ENCODE data around the gene DLG2. TPM values are rescaled to one million over a fixed set of nuclear protein-coding genes. Genes with fewer than 3 reads are reported as not detected.
A peak's percentile ranks its signal among the peaks of the same experiment; 100 is the strongest.

Gene DLG2
- total RNA-seq, 1 experiment from 2014 or later = 12.1 TPM

DNA sequence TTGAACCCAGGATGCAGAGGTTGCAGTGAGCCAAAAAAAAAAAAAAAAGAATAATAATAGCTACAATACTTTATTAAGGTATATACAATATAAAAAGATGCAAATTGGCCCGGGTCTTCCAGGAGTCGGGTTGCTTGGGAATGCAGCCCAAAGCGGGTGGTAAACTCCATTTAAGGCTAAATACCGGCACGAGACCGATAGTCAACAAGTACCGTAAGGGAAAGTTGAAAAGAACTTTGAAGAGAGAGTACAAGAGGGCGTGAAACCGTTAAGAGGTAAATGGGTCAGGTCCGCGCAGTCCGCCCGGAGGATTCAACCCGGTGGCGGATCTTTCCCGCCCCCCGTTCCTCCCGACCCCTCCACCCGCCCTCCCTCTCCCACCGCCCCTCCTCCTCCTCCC lies 143.3 kb downstream of the DLG2 start:
- DNase-seq = no peak
- Histone ChIP-seq H3K4me1 (no peaks in the 10 kb centered on the region), H3K9me3 (replicated peaks) (0 out of 2 replicates have a peak, but pooled peaks cover 4% of the 10 kb centered on the region), H3K4me3 (no peak overlapping the region), H3K27me3 (no peaks in the 10 kb centered on the region), H3K27ac (no peak overlapping the region), H3K36me3 (no peaks in the 10 kb centered on the region)

DNA sequence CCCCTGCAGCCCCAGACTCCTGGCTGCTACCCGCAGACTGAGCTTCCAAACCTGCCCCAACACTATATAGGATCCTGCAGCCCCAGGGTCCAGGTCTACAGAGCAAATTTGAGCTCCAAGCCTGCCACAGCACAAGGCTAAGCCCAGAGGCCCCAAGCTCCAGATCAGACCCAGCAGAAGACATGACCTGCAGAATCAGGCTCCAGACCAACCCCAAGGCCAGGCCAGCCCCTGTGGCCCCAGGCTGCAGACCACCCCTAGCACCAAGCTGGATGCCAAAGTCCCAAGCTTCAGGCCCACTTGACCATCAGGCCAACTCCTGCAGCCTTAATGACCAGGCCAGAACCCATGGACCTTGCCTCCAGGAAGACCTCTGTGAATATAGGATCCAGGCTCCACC lies 145.3 kb downstream of the DLG2 start:
- Histone ChIP-seq H3K4me1 (no peaks in the 10 kb centered on the region), H3K36me3 (no peaks in the 10 kb centered on the region), H3K4me3 (no peak overlapping the region), H3K27ac (no peak overlapping the region), H3K27me3 (no peaks in the 10 kb centered on the region), H3K9me3 (replicated peaks) (no peaks in the 10 kb centered on the region)
- no peak for DNase-seq

DNA sequence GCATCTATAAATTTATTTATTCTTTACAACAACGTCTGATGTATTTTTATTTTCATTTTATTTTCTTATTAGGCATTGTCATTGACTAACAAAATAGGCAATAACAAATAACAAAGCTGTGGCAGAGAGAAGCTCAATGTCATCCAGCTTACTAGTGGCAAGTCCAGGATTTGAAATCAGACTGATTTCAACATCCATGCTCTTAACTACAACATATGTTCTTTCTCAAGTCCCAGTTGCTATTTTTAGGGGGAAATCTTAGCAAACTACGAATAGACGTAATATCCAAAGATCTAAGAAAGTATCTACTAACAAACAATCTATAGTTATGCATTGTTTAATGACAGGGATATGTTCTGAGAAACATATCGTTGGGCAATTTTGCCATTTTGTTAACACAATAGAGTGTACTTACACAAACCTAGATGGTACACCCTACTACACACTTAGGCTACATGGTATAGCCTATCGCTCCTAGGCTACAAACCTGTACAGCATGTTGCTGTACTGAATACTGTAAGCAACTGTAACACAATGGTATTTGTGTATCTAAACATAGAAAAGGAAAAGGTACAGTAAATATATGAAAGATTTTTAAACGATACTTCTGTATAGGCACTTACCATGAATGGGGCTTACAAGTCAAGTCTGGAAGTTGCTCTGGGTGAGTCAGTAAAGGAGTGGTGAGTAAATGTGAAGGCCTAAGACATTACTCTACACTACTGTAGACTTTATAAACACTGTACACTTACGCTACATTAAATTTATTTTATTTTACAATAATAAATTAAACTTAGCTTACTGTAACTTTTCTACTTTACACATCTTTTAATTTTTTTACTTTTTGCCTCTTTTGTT lies 151.3 kb downstream of the DLG2 start:
- no peak for DNase-seq
- no peaks in the 10 kb centered on the region for H3K27me3 ChIP-seq
- H3K36me3 ChIP-seq = no peaks in the 10 kb centered on the region
- H3K9me3 ChIP-seq (replicated peaks) = no peaks in the 10 kb centered on the region
- H3K4me3 ChIP-seq = no peak overlapping the region
- no peak overlapping the region for H3K27ac ChIP-seq
- H3K4me1 ChIP-seq = no peaks in the 10 kb centered on the region; the same call in 1 of the 2 replicates

DNA sequence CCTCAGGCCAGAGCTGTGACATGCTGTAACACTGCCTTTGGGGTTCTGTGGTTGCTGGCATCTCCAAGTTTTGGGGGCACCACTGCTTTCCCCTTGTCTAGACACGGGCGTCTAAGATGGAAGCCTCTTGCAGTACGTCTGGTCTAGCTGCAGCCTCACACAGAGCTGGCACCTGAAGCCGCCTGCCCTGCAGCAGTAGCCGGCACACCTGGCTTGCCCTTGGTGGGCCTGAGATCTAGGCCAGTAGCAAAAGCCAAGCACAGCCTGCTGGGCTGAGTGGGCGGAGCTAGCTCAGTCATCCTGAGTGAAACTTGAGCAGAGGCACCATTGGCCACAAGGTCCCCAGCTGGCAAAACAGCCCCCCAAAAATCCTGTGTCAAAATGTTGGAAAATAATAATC lies 154.2 kb downstream of the DLG2 start:
- H3K27me3 ChIP-seq = no peaks in the 10 kb centered on the region
- H3K4me3 ChIP-seq = no peak overlapping the region
- H3K27ac ChIP-seq = no peak overlapping the region
- DNase-seq = peak in 1 of 2 experiments; percentile 28
- H3K36me3 ChIP-seq = no peaks in the 10 kb centered on the region
- no peaks in the 10 kb centered on the region; the same call in 1 of the 2 replicates for H3K4me1 ChIP-seq
- H3K9me3 ChIP-seq (replicated peaks) = no peaks in the 10 kb centered on the region

DNA sequence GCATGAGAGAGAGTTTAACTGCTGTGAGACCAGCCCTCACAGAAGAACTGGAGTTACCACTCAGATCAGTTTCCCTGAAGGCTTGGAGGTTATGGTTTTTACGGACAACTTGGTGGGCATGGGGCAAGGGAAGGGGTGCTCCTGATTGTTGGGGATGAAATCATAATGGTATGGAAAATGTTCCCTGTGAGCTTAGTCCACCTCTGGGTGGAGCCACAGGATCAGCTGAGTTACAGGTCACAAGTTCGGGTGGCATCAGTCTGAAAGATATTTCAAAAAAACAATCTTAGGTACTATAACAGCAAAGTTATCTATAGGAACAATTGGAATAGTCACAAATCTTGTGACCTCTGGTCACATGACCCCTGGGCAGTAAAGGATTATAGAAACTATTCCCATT lies 162.9 kb downstream of the DLG2 start:
- Histone ChIP-seq H3K9me3 (replicated peaks) (peaks cover 5% of the 10 kb centered on the region; the same call in 1 of the 2 replicates), H3K36me3 (no peaks in the 10 kb centered on the region), H3K27me3 (no peaks in the 10 kb centered on the region), H3K4me1 (no peaks in the 10 kb centered on the region), H3K4me3 (no peak overlapping the region), H3K27ac (no peak overlapping the region)
- no peak for DNase-seq

DNA sequence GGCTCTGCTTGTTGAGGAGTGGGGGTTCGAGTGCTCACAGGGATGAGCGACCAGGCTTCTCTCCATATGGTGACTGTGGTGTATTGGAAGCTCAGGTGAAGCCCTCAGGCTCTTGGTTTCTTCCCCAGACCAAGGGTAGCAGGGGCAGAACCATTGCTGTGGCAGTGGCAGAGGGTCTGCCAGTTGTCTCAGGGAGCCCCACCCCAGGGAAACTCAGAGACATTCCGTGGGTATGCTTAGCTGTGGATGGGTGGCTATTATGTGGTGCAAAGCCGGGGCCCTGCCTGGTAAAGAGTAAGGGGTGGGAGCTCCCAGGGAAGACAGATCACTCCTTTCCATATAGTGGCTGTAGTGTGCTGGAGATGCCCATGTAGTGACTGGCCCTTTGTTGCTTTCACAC lies 167.8 kb downstream of the DLG2 start:
- no peak overlapping the region for H3K4me3 ChIP-seq
- no peak overlapping the region for H3K27ac ChIP-seq
- H3K36me3 ChIP-seq = no peaks in the 10 kb centered on the region
- no peaks in the 10 kb centered on the region for H3K27me3 ChIP-seq
- no peaks in the 10 kb centered on the region for H3K4me1 ChIP-seq
- H3K9me3 ChIP-seq (replicated peaks) = peaks cover 13% of the 10 kb centered on the region
- no peak for DNase-seq

DNA sequence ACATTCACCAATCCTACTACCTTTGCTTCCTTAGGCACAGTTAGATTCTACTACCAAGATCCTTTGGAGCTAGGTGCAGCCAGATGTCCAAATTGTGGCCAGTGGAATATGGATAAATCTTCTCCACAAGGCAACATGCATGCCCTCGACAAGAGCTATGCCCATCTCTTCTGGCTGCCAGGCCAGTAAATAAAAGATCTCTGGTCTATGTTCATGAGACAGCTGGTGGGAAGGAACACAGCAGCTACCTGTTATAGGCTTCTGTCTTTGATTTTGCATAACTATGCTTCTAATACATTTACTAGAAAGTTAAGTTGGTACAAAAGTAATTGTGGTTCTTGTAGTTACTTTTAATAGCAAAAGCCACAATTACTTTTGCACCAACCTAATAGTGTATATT lies 182.7 kb downstream of the DLG2 start:
- Histone ChIP-seq H3K27ac (no peak overlapping the region), H3K4me1 (peaks cover 3% of the 10 kb centered on the region; the same call in 1 of the 2 replicates), H3K36me3 (no peaks in the 10 kb centered on the region), H3K9me3 (replicated peaks) (no peaks in the 10 kb centered on the region), H3K4me3 (no peak overlapping the region), H3K27me3 (no peaks in the 10 kb centered on the region)
- no peak for DNase-seq

DNA sequence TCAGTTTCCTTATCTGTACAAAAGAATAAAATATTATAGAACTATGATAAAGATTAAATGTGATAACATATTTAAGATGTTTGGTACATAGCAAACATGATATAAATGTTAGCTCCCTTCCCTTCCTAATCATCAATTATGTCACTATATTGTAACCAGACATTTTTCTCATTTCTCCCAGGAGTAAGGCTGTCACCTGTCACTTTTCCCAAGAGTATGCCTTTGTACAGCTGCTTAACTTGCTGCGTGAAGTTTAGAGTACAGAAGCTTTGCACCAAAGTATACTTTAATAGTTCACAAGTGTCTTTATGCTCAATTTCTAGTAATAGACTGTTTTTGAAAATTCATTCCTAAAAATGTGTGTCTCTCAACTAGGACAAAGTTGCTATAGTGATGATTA lies 186.9 kb downstream of the DLG2 start:
- Histone ChIP-seq H3K4me1 (no peaks in the 10 kb centered on the region; the same call in 1 of the 2 replicates), H3K27ac (no peak overlapping the region), H3K9me3 (replicated peaks) (peaks cover 9% of the 10 kb centered on the region), H3K27me3 (no peaks in the 10 kb centered on the region), H3K4me3 (no peak overlapping the region), H3K36me3 (no peaks in the 10 kb centered on the region)
- no peak for DNase-seq

DNA sequence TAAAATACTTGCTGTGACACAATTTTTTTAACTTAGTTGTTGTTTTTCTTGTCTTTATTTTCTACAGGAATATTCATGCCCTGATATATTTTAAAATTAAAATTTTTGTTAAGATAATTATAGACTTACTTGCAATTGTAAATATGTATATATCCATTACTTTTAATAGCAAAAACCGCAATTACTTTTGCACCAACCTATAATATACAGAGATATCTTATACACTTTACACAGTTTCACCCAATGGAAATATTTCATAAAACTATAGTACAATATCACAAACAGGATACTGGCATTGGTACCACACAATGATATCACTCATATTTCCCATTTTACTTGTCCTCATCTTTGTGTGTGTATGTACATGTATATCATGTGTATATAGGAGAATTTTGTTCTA lies 188.8 kb downstream of the DLG2 start:
- no peaks in the 10 kb centered on the region for H3K27me3 ChIP-seq
- no peaks in the 10 kb centered on the region; the same call in 1 of the 2 replicates for H3K4me1 ChIP-seq
- no peak for DNase-seq
- no peak overlapping the region for H3K4me3 ChIP-seq
- no peak overlapping the region for H3K27ac ChIP-seq
- no peaks in the 10 kb centered on the region for H3K36me3 ChIP-seq
- H3K9me3 ChIP-seq (replicated peaks) = peaks cover 11% of the 10 kb centered on the region

DNA sequence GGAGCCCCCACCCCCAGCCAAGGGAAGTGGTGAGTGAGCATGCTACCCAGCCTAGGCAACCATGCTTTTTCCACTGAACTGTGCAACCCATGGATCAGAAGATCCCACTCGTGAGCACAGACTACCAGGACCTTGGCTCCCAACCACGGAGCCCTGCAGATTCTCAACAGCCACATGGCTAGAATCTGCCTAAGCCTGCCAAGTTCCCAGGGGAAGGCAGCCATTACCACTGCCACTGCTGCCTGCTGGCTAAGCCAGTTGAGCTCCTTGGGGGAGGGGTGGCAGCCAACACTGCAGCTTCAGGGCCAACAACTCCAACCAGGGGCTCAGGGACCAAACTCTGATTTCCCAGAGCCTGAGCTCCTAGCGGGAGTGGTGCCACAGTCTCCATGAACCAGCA lies 195.8 kb downstream of the DLG2 start:
- Histone ChIP-seq H3K36me3 (no peaks in the 10 kb centered on the region), H3K4me3 (no peak overlapping the region), H3K9me3 (replicated peaks) (peaks cover 16% of the 10 kb centered on the region), H3K27me3 (no peaks in the 10 kb centered on the region), H3K27ac (no peak overlapping the region), H3K4me1 (no peaks in the 10 kb centered on the region)
- DNase-seq = peak in 1 of 2 experiments; percentile 21

DNA sequence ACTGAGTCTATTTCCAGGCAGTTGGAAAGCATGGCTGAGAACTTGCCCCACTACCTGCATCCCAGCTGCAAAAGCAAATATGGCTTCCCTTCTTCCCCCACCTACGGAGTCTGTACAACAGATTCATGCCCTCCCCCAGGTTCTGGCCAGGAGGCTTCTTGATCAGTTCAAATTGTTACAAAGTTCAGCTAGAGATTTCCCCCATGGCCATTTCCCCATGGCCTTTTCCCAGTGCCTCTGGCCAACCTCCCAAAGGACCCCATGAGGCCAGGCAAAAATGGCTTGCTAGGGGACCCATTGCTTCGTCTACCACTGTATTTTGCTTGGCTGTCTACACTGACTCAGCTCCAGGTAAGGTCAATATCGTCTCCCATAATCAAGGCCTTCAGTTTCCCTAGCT lies 203.3 kb downstream of the DLG2 start:
- no peaks in the 10 kb centered on the region for H3K36me3 ChIP-seq
- peak overlapping the region; percentile 46 for H3K27ac ChIP-seq
- no peak overlapping the region for H3K4me3 ChIP-seq
- H3K4me1 ChIP-seq = peaks cover 18% of the 10 kb centered on the region
- no peaks in the 10 kb centered on the region for H3K27me3 ChIP-seq
- no peak for DNase-seq
- peaks cover 2% of the 10 kb centered on the region for H3K9me3 ChIP-seq (replicated peaks)

DNA sequence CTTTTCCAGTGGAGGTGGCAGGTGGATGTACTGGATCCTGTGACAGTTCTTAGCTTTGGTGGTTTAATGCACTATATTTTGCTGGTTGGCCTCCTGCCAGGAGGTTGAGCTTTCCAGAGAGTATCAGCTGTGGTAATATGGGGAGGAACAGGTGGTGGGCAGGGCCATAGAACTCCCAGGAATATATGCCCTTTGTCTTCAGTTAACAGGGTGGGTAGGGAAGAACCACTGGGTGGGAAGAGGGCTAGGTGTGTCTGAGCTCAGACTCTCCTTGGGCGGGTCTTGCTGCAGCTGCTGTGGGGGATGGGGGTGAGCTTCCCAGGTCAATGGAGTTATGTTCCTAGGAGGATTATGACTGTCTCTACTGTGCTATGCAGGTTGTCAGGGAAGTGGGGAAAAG lies 203.8 kb downstream of the DLG2 start:
- no peak overlapping the region for H3K4me3 ChIP-seq

DNA sequence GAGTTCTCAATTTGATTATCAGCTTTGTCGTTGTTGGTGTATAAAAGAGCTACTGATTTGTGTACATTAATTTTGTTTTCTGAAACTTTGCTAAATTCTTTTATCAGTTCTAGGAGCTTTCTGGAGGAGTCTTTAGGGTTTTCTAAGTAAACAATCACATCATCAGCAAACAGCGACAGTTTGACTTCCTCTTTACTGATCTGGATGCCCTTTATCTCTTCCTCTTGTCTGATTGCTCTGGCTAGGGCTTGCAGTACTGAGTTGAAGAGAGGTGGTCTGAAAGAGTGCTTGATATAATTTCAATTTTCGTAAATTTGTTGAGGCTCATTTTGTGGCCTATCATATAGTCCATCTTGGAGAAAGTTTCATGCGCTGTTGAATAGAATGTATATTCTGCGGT lies 213.0 kb downstream of the DLG2 start:
- H3K27me3 ChIP-seq = no peaks in the 10 kb centered on the region
- no peak for DNase-seq
- H3K27ac ChIP-seq = no peak overlapping the region
- peaks cover 7% of the 10 kb centered on the region; the same call in 1 of the 2 replicates for H3K9me3 ChIP-seq (replicated peaks)
- no peak overlapping the region for H3K4me3 ChIP-seq
- H3K36me3 ChIP-seq = no peaks in the 10 kb centered on the region
- H3K4me1 ChIP-seq = 0 out of 2 replicates have a peak, but pooled peaks cover 5% of the 10 kb centered on the region

More for the DNA sequence above, 203.8 kb downstream of the DLG2 start:
- Histone ChIP-seq H3K9me3 (replicated peaks) (peaks cover 7% of the 10 kb centered on the region), H3K4me1 (peaks cover 18% of the 10 kb centered on the region), H3K27me3 (no peaks in the 10 kb centered on the region), H3K36me3 (no peaks in the 10 kb centered on the region), H3K27ac (peak overlapping the region; percentile 46)
- DNase-seq = peak; percentile 91 to 98

DNA sequence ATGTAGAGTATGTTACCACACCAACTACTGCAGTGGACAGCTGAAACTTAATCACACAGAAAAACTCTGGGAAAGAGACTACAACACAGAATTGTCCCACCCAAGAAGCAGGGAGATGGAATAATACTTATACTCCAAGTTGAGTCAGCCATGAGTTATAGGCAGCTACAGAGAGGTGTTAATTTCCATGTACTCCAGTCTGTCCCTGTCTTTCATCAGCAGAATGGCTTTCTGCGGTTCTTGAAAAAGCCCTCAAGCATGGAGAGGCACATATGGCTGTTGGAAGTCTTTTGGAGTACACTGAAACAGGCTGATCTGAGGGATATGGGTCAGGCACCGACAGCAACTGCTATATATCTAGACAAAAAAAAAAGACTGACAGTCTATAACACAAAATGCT lies 219.5 kb downstream of the DLG2 start:
- no peaks in the 10 kb centered on the region for H3K27me3 ChIP-seq
- DNase-seq = peak; percentile 89 to 97
- H3K27ac ChIP-seq = peak overlapping the region; percentile 67
- peaks cover 24% of the 10 kb centered on the region for H3K4me1 ChIP-seq
- H3K36me3 ChIP-seq = no peaks in the 10 kb centered on the region
- H3K4me3 ChIP-seq = peak overlapping the region; percentile 1; the same call in 1 of the 2 replicates
- no peaks in the 10 kb centered on the region for H3K9me3 ChIP-seq (replicated peaks)

DNA sequence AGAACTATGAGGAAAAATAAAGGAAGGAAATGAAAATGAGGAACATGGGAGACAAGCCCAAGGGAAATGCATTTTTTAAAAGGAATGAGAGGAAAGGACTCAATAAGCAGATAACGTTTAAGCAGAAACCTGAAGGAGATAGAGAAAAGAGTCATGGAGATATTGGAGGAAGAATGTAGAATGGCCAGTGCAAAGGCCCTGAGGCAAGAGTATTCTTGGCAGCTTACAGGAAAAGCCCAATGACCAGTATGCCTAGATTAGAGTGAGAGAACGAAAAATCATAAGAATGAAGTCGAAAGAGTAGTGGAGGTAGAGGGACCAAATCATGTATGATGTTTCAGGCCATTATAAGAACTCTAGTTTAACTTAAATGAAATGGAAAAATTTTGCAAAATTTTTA lies 220.3 kb downstream of the DLG2 start:
- Histone ChIP-seq H3K27ac (peak overlapping the region; percentile 67), H3K4me1 (peaks cover 24% of the 10 kb centered on the region), H3K36me3 (no peaks in the 10 kb centered on the region), H3K9me3 (replicated peaks) (no peaks in the 10 kb centered on the region), H3K27me3 (no peaks in the 10 kb centered on the region), H3K4me3 (no peak overlapping the region)
- DNase-seq = no peak

DNA sequence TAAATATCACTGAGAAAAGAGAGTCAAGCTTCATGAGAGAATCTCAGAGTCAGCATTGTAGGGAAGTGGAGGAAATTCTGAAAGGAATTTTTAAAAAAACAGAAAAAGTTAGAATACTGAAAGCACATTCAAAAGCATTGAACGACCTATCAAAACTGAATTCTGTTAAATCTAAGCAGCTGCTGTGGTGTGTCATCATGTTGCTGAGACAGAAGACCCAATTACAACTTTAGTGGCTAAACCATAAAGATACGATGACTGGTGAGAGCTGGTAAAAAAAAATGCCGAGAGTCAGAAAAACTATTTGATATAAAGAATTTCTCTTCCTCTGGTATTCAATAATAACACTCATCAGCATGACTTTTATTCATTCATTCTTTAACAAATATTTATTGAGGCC lies 220.8 kb downstream of the DLG2 start:
- Histone ChIP-seq H3K9me3 (replicated peaks) (no peaks in the 10 kb centered on the region), H3K4me3 (no peak overlapping the region), H3K4me1 (peaks cover 24% of the 10 kb centered on the region), H3K27me3 (no peaks in the 10 kb centered on the region), H3K27ac (peak overlapping the region; percentile 67), H3K36me3 (no peaks in the 10 kb centered on the region)
- DNase-seq = peak in 1 of 2 experiments; percentile 58

Measured in SJCRH30 (cell line).